Kidney (tissue), 14 donors: ENCODE data around the gene PRKN. TPM values are rescaled to one million over a fixed set of nuclear protein-coding genes. Genes with fewer than 3 reads are reported as not detected.
A peak's percentile ranks its signal among the peaks of the same experiment; 100 is the strongest.

ENCODE experiments used
- DNase-seq, 5 donors: peaks; one replicate each; pipeline ENCODE4 v3.0.0-alpha.2; 2013 to 2020
- FAIRE-seq: peaks from 2 replicates; lab custom pipeline; 2012; peaks lifted over from hg19 to GRCh38; lab: Jason Lieb, UNC
- H3K27ac ChIP-seq, 2 donors: one replicate each; pipeline ENCODE4 v1.7.0; 2013; ENCODE audit warnings: low read depth in 2 of 2, low read length in 2 of 2, inconsistent platforms in 1 of 2
- H3K27me3 ChIP-seq: one replicate; pipeline ENCODE4 v1.7.1; 2013; ENCODE audit warnings: low read length, inconsistent platforms; ENCODE audit not compliant: control insufficient read depth, insufficient read depth
- H3K36me3 ChIP-seq, 3 donors: one replicate each; pipeline versions ENCODE4 v1.7.0 to v1.7.1; 2013; ENCODE audit warnings: low read length in 3 of 3, control low read depth in 1 of 3, inconsistent platforms in 1 of 3; ENCODE audit not compliant: insufficient read depth in 3 of 3, control insufficient read depth in 2 of 3
- H3K4me1 ChIP-seq, 3 donors: one replicate each; pipeline versions ENCODE4 v1.7.0 to v1.7.1; 2013; ENCODE audit warnings: low read length in 3 of 3, inconsistent platforms in 1 of 3, low read depth in 1 of 3; ENCODE audit not compliant: control insufficient read depth in 2 of 3, insufficient read depth in 2 of 3
- H3K4me3 ChIP-seq, 3 donors: one replicate each; pipeline versions ENCODE4 v1.7.0 to v1.8.1; 2013; ENCODE audit warnings: low read length in 3 of 3, control low read depth in 1 of 3, inconsistent platforms in 1 of 3
- H3K9ac ChIP-seq, 3 donors: one replicate each; pipeline versions ENCODE4 v1.7.0 to v1.7.1; 2013; ENCODE audit warnings: low read length in 3 of 3, control low read depth in 1 of 3, inconsistent platforms in 1 of 3
- H3K9me3 ChIP-seq, 3 donors: one replicate each; pipeline versions ENCODE4 v1.7.0 to v1.7.1; 2013; ENCODE audit warnings: low read length in 3 of 3, control low read depth in 1 of 3, inconsistent platforms in 1 of 3; ENCODE audit not compliant: control insufficient read depth in 2 of 3, insufficient read depth in 1 of 3
- intact Hi-C: fragments of 100-400 bp; cut with DNase I; formaldehyde crosslinking; loops from one replicate; pipeline ENCODE4 v1.11.1; 2022
- polyA plus RNA-seq: library from polyadenylated mRNA; stranded (reverse); fragments of 350-450 nt; fragmentation: Illumina TruSeq; extraction: RNeasy Lipid Tissue Mini Kit (QIAGEN cat#74804); gene quantifications from one replicate; pipeline ENCODE4 v1.2.3, GENCODE V29; 2014; ENCODE audit warnings: low read depth, low replicate concordance; ENCODE audit not compliant: insufficient read depth
- total RNA-seq: library from RNA; stranded (reverse); fragmentation: NEBNext Ultra II Directional; extraction: Animal tissue kit (Norgen Biotek cat#: 25700); gene quantifications from one replicate; pipeline ENCODE4 v1.2.1, GENCODE V29; 2021
- TF ChIP-seq, protein P1 (sequence below): IDR thresholded peaks from 3 replicates; pipeline ENCODE4 v1.5.1; 2012; ENCODE audit warnings: mild to moderate bottlenecking, moderate library complexity, borderline replicate concordance; ENCODE audit not compliant: insufficient read depth; ENCODE audit errors: extremely low read depth
- donor health status: control.
- donor health status: control.
- donor health status: control.
- donor health status: control.
- donor health status: control.
- donor health status: DM: yes; HTN: yes; CAD: no.
- donor health status: Normal renal cell carcinoma (clear cell type).

The PRKN gene
- total and polyA plus RNA-seq, 2 donors from 2014 or later: 8.6 to 10.4 TPM

GRCh38 chr6:162211022-162211421, 516.5 kb downstream of the PRKN start:
- DNase-seq (peak in 3 of 5 donors; percentile 14 to 37 (median 16)), FAIRE-seq (no peak)
- Histone ChIP-seq H3K4me1 (no peaks in the 10 kb centered on the region), H3K4me3 (no peak overlapping the region), H3K36me3 (no peaks in the 10 kb centered on the region), H3K27ac (no peak overlapping the region), H3K27me3 (no peaks in the 10 kb centered on the region), H3K9me3 (no peaks in the 10 kb centered on the region), H3K9ac (no peak overlapping the region)
- intact Hi-C loops: no loop called here
- TF ChIP-seq, protein P1, sequence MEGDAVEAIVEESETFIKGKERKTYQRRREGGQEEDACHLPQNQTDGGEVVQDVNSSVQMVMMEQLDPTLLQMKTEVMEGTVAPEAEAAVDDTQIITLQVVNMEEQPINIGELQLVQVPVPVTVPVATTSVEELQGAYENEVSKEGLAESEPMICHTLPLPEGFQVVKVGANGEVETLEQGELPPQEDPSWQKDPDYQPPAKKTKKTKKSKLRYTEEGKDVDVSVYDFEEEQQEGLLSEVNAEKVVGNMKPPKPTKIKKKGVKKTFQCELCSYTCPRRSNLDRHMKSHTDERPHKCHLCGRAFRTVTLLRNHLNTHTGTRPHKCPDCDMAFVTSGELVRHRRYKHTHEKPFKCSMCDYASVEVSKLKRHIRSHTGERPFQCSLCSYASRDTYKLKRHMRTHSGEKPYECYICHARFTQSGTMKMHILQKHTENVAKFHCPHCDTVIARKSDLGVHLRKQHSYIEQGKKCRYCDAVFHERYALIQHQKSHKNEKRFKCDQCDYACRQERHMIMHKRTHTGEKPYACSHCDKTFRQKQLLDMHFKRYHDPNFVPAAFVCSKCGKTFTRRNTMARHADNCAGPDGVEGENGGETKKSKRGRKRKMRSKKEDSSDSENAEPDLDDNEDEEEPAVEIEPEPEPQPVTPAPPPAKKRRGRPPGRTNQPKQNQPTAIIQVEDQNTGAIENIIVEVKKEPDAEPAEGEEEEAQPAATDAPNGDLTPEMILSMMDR: no peak

GRCh38 chr6:162203287-162203686, 524.3 kb downstream of the PRKN start:
- no peak for FAIRE-seq
- TF ChIP-seq, protein P1: no peak
- no peak for DNase-seq

DNA sequence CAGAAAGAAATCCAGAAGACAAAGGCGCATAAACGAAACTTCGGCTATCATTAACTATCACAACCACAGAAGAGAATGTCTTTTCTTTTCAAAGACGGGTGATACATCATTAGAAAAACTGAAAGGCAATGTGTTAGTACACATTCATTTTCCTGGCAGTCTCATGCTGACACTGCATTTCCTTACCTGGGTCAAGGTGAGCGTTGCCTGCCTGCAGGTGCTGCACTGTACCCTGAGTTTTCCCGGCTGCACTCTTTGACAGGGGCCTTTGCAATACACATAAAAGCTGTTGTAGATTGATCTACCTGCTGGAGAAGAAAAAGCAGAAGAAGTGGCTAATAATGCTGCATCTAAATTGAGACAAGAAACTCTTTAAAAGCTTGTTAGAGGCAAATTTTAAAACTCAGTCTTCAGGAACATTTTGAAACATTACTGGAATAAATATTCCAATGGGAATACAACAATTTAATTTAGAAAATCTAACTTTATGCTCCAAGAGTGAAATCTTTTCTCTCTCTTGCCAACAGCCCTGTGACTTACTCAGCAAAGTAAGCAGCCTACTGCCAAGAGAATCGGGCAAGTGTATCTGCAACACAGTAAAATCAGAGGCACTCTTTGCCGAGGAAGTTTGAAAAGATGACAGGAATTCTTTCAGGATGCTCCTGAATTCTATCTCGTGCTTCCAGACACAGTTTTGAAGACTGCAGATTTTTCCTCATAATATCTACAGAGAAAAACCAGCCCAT, 526.4 kb downstream of the PRKN start:
- Histone ChIP-seq H3K4me3 (no peak overlapping the region), H3K9ac (no peak overlapping the region), H3K27me3 (no peaks in the 10 kb centered on the region), H3K27ac (no peak overlapping the region), H3K36me3 (no peaks in the 10 kb centered on the region), H3K9me3 (no peaks in the 10 kb centered on the region), H3K4me1 (peaks cover 0 to 8% (median 3%) of the 10 kb centered on the region in 3 donors)
- TF ChIP-seq, protein P1: no peak
- FAIRE-seq (no peak), DNase-seq (no peak)
- intact Hi-C loops: no loop called here

More at GRCh38 chr6:162203287-162203686, 524.3 kb downstream of the PRKN start:
- no peaks in the 10 kb centered on the region for H3K9me3 ChIP-seq
- no peak overlapping the region for H3K4me3 ChIP-seq
- no peak overlapping the region for H3K27ac ChIP-seq
- H3K36me3 ChIP-seq: no peaks in the 10 kb centered on the region
- H3K4me1 ChIP-seq: peaks cover 0 to 8% (median 3%) of the 10 kb centered on the region in 3 donors
- intact Hi-C loops: no loop called here
- H3K9ac ChIP-seq: no peak overlapping the region
- no peaks in the 10 kb centered on the region for H3K27me3 ChIP-seq
